Measurements from ENCODE around the gene RSPO4.

RSPO4 gene

GRCh38 chr20:1002682-1003561 is 811 bp upstream of the RSPO4 start:
- no peak overlapping the region for H3K4me3 ChIP-seq (ENCODE audit: low read depth, low read length)
- DNase-seq (ENCODE audit: low read depth) = no peak
- no peak for TF ChIP-seq CTCF (IDR thresholded peaks at IDR 0.05; ENCODE audit: low read depth, low read length)
- TF ChIP-seq POLR2A (IDR thresholded peaks at IDR 0.05; ENCODE audit: extremely low read depth, insufficient read length) = no peak
- no peak for TF ChIP-seq MYC (IDR thresholded peaks at IDR 0.05; ENCODE audit: low read depth, low read length)
- TF ChIP-seq MAX (IDR thresholded peaks at IDR 0.05; ENCODE audit: low read depth, low read length) = no peak

GRCh38 chr20:1001116-1001515 is 995 bp downstream of the RSPO4 start:
- DNase-seq (ENCODE audit: low read depth) = no peak
- H3K4me3 ChIP-seq (ENCODE audit: low read depth, low read length) = no peak overlapping the region
- TF ChIP-seq MAX (IDR thresholded peaks at IDR 0.05; ENCODE audit: low read depth, low read length) (no peak), MYC (IDR thresholded peaks at IDR 0.05; ENCODE audit: low read depth, low read length) (no peak), POLR2A (IDR thresholded peaks at IDR 0.05; ENCODE audit: extremely low read depth, insufficient read length) (no peak), CTCF (IDR thresholded peaks at IDR 0.05; ENCODE audit: low read depth, low read length) (no peak)

DNA sequence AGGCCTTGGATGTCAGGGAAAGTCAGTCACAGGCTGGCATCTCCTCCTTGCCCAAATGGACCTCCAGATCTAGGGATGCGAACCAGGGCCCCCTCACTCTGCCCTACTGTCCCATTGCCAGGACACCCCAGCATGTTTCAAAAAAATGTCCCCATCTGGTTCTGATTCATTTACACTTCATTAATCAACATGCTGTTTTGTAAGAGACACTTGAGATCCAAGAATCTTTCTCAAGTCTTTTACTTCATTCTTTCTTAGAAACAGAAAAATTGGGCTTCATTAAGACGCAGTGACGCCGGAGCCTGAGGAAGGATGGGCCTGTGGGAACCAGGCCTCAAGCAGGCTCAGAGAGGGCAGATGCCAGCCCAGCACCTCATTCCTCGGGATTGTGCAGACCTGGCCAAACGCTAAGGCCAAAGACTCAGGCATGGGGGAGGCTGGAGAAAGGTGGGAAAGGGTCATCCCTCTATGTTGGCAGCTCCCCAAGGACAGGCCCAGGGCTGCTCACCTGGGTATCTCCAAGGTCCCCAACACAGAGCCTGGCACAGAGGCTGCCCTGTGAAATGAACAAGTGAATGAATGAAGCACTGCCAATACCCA is 3.8 kb downstream of the RSPO4 start:
- no peak for DNase-seq (ENCODE audit: low read depth)
- no peak overlapping the region for H3K4me3 ChIP-seq (ENCODE audit: low read depth, low read length)
- TF ChIP-seq MYC (IDR thresholded peaks at IDR 0.05; ENCODE audit: low read depth, low read length) (no peak), CTCF (IDR thresholded peaks at IDR 0.05; ENCODE audit: low read depth, low read length) (no peak), POLR2A (IDR thresholded peaks at IDR 0.05; ENCODE audit: extremely low read depth, insufficient read length) (no peak), MAX (IDR thresholded peaks at IDR 0.05; ENCODE audit: low read depth, low read length) (no peak)

- H3K4me3 ChIP-seq (ENCODE audit: low read depth, low read length) = no peak overlapping the region
- no peak for TF ChIP-seq POLR2A (IDR thresholded peaks at IDR 0.05; ENCODE audit: extremely low read depth, insufficient read length)
- no peak for TF ChIP-seq CTCF (IDR thresholded peaks at IDR 0.05; ENCODE audit: low read depth, low read length)
- TF ChIP-seq MAX (IDR thresholded peaks at IDR 0.05; ENCODE audit: low read depth, low read length) = no peak
- TF ChIP-seq MYC (IDR thresholded peaks at IDR 0.05; ENCODE audit: low read depth, low read length) = no peak
- DNase-seq (ENCODE audit: low read depth) = no peak
Observed at GRCh38 chr20:997486-997885, 4.6 kb downstream of the RSPO4 start.

- no peak overlapping the region for H3K4me3 ChIP-seq (ENCODE audit: low read depth, low read length)
- DNase-seq (ENCODE audit: low read depth) = no peak
- TF ChIP-seq POLR2A (IDR thresholded peaks at IDR 0.05; ENCODE audit: extremely low read depth, insufficient read length) (no peak), MAX (IDR thresholded peaks at IDR 0.05; ENCODE audit: low read depth, low read length) (no peak), CTCF (IDR thresholded peaks at IDR 0.05; ENCODE audit: low read depth, low read length) (no peak), MYC (IDR thresholded peaks at IDR 0.05; ENCODE audit: low read depth, low read length) (no peak)
Observed at GRCh38 chr20:997016-997415, 5.1 kb downstream of the RSPO4 start.
